HG03064 (cell line): ENCODE measurements around the gene LTK.
A peak's percentile ranks its signal among the peaks of the same experiment; 100 is the strongest.

Experiments used
- ATAC-seq: cut with Tn5 transposase; IDR thresholded peaks from one replicate; pipeline ENCODE4 v1.9.1; 2021; ENCODE audit warnings: low read depth; ENCODE audit not compliant: unreplicated experiment

LTK gene

DNA sequence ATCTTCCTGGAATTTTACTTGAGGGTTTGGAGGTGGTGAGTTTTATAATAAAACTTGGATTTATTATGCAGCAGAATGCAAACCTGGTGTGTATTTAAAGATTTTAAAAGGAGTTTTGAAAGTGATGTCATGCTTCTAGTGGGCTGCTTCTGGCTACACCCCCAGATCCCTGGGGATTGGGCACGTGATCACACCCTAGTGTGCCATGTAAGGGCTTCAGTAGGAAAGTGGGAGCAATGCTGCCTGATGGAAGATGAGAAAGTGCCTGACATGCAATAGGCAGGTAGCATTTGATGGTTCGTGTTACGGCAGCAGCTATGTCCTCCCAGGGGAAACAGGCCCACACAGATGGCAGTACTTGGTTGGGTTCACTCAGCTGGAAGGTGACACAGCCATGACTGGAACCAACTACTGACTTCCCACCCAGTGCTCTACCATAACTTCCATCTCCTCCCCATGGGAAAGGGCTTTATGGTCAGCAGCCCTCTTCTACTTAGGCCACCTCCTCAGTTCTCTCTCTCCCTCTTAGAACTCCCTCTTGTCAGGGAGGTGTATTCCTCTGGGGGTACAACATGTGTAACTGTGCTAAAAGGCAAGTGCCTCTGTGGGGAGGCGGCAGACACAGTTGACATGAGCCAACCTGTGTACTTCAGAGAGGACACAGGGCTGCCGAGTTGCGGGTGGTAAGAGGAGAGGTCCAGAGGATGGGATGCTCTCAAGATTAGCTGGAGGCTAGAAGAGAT is 14.3 kb downstream of the LTK start:
- ATAC-seq: no peak

DNA sequence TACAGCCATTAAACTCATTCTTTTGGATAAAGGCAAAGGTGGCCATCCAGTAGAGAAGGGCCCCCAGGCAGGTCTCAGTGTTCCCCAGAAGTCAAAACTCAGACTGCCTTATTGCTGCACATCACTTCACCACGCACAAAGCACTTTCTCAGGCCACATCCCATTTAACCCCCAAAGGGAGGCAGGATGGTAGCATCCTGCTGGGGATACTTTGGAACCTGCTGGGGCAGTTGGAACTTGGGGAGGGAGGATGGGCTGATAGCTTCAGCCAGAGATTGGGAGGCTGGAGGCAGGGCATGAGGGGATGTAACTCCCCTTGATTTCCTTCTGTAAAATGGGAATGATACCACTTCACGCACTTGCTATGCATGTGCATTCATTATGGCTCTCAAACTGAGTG is 15.0 kb downstream of the LTK start:
- no peak for ATAC-seq

DNA sequence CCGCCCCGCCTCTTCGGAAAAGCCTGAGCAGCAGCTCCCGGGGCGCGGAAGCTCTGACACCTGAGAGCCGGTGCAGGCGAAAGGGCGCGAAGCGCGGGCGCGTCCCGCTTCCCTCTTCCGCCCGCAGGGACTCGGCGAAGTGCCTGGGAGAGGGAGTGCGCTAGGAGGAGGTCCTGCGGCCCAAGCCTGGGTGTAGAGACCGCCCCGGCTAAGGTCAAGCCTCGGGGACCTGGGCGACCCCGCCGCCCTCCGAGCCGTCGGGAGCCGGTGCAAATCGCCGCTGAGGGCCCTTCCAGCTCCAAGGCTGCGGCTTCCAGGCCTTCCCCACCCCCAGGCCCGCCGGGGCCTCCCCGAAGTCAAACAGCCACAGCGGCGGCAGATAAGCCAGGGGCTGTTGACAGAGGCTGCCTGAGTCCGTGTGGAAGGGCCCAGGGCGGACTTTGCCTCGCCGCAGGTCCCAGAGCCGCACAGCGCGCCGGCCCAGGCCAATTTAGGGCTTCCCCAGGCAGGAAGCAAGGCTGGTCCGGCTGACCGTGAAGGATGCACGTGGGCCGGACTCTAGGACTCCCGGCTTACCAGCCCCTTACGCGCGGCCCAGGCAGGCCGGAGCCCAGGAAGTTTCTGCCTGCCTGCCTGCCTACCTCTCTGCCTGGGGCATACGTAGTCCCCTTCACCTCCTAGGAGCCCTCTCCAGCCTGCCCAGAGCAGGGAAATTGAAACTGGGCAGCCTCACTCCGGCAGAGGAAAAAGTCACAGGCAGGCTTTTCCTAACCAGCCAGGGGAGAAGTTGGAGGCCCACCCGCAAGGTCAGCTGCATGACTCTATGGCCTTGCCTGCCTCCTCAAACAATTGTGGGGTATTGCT is 17.7 kb downstream of the LTK start:
- ATAC-seq: no peak

DNA sequence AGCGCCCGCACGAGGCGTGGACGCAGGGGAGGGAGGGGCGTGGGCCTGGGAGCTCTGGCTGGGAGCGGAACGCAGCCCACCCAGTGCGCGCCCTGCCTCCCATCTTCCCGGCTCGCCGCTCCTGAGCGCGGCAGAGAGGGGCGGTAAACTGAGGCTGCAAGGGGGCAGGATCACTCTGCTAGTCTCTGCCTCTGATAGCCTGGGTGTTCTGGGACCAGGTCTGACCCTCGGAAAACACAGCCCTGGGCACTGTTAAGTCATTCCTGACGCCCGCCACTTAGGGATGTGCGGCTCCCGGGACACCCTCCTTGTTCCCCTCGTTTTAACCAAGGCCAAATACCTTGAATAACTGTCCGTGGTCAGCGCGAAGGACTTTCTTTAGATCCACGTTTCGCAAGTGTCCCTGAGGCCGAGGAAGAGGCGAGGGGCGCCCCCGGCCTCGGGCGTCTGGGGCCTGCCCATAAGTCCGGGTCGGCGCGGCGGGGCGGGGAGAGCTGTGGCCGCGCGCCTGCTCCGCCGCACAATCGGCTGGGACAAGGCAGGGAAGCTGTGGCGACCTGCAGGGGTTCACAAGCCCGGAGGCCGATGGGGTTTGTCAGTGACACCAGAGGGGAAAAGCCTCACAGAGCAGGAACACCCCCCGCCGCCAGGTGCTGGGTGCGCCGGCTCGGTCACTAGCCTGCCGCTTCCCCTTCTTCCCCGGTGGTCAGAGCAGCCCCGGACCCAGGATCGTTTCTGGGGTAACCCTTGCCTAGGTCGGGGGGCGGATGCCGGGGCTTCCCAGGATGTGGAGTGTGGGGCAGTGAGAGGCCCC is 18.5 kb downstream of the LTK start:
- no peak for ATAC-seq

GRCh38 chr15:41494190-41494921 is 19.3 kb downstream of the LTK start:
- peak; percentile 20 for ATAC-seq

GRCh38 chr15:41493902-41494189 is 19.8 kb downstream of the LTK start:
- no peak for ATAC-seq

DNA sequence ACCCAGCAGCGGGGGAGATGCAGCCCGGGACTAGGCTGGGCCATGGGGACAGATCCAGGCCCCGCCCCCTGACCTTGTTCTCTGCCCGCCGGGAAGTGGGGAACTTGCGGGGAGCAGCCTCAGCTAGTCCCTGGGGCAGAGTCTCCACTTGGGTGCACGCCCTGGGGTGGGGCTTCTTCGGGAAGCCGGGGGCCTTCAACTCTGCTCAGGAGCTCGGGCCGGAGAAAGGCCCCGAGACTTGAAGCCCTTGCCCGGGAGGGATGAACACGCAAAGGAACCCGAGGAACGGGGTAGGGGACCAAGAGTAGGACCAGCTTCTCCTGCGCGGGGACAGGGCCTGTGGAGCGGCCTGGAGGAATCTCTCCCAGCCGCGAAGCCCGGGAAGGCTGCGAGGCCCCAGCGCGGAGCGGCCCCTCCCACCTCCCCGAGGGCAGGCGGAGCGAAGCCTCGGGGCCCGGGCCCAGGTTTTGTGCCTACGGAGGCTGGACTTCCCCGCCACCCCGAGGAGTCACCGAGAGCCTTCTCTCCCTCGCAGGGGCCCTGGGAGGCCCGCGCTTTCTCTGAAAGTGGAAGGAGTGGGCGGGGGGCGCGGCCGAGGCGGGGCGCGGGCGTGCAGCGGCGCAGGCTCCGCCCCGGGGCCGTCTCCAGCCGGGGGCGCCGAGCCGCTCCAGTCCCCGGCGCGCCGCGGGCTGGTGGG is 20.3 kb downstream of the LTK start, which contains the start of gene ITPKA:
TSS of gene ITPKA (plus strand) at position 670 of the 697 bp plus-strand sequence. CDS start 54 bp downstream, outside the sequence.
- peak; percentile 69 for ATAC-seq

DNA sequence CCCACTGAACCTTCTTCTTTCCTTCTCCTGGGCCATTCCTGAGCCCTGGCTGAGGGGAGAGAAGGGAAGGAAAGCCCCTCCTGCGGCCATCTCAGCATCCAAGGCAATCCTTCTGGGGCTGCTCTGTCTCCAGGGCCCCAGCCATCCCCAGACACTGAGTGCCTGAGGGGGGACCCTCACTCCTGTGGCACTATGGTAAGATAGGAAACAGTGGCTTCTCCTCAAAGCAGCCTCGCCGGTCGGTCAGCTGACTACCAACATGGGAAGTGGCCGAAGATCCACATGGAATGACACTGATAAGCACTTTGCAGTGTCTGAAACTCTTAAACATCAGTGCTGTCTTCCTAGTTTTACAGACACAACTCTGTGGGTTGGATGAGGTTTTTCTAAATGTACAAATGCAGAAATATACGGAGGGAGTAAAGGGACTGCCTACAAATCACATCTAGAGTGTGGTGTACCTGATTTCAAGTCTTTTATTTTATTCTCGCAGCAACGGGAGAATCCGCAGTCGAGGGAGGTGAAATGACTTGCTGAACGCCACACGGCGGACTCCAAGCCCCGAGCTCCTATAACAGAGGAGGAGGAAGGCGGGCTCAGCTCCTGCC is 20.9 kb downstream of the LTK start:
- no peak for ATAC-seq

DNA sequence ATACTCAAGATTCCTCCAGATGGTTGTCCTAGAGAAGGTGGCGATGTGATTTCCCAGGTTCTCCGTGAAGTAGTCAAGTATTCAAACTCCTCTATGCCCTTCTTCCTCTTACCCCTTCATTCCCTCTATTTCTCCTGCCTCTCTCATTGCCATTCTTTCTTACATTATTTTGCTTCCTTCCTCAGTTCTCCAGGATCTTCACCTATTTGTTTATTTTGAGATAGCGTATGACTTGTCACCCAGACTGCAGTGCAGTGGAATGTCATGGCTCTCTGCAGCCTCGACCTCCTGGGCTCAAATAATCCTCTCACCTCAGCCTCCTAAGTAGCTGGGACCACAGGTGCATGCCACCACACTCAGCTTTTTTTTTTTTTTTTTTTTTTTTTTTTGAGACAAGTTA is 21.7 kb downstream of the LTK start:
- no peak for ATAC-seq

GRCh38 chr15:41490355-41490754 is 23.3 kb downstream of the LTK start:
- no peak for ATAC-seq

- ATAC-seq: no peak
These were observed 24.0 kb downstream of the LTK start for GRCh38 chr15:41489641-41490040.

- ATAC-seq: no peak
These were observed 25.8 kb downstream of the LTK start for GRCh38 chr15:41487802-41488201.

GRCh38 chr15:41487381-41487780 is 26.2 kb downstream of the LTK start:
- ATAC-seq: no peak

GRCh38 chr15:41486286-41486685 is 27.3 kb downstream of the LTK start:
- no peak for ATAC-seq

GRCh38 chr15:41484937-41485625 is 28.5 kb downstream of the LTK start:
- no peak for ATAC-seq

DNA sequence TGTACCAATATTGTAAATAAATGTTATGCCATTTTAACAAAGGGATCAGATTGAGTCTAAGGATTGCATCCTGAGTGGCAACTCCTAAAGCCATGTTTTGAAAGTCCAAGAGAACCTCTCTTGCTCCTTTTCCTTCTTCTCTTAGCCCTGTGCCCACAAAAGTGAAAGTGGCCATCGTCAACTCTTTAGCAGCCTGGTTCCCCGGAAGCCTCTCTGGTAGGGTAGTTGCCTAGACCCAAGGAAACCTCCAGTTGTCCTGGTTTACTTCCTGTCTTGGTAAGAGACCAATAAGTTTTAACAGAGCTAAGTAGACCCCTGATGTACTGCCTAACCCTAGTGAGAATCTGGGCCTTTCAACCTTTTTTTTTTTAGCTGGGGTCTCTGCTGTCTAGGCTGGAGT is 30.1 kb downstream of the LTK start:
- ATAC-seq: no peak

DNA sequence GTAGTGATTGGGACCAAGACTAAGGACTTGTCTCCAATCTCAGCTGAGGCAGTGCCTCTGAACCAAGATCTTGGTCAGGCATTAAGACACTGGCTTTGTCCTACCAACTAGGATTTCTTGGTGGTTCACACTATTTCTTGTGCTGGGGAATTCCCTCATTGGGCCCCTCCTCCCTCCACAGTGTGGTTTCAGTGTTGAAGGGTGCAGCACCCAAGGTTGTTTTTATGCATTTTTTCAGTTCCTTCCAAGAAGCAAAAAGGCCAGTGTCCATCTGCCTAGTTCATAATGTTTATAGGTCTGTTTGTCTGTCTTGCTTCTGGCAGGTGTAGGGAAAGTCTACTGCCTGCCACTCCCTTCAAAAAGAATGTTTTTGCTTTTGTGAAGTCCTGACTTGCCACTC is 30.5 kb downstream of the LTK start:
- no peak for ATAC-seq

- no peak for ATAC-seq
These were observed 31.3 kb downstream of the LTK start for GRCh38 chr15:41482110-41482877.
